T-cell (primary cell): ENCODE results near the gene CST9. TPM values are rescaled to one million over a fixed set of nuclear protein-coding genes. Genes with fewer than 3 reads are reported as not detected.

Experiments
- ATAC-seq, 4 experiments: fragments of 200-7000 bp in 3 of 4; fragments of 150-1000 bp in 1 of 4; cut with Tn5 transposase; replicated peaks in 1 of 4; 1 replicate in 3 of 4; 2 replicates in 1 of 4; pipeline ENCODE4 v1.10.0; 2021; ENCODE audit warnings: moderate library complexity in 3 of 4, mild to moderate bottlenecking in 2 of 4, moderate number of reproducible peaks in 1 of 4
- CTCF ChIA-PET, 2 donors: fragments of 300-600 bp; sonication (Branson Sonifier 250); formaldehyde crosslinking; loops; one replicate each; lab custom pipeline; 2022; ENCODE audit warnings: antibody characterized with exemption in 2 of 2; lab: Charles Lee
- POLR2A ChIA-PET, 2 donors: fragments of 300-600 bp; sonication (Branson Sonifier 250); formaldehyde crosslinking; loops; one replicate each; lab custom pipeline; 2022; ENCODE audit warnings: antibody characterized with exemption in 2 of 2; lab: Charles Lee
- DNase-seq, 35 experiments: peaks; one replicate each; pipeline versions ENCODE4 v3.0.0 to v3.0.0-alpha.2; 2013 to 2023
- H3K27ac ChIP-seq: one replicate; pipeline ENCODE4 v1.5.1; 2013; ENCODE audit warnings: low read length
- H3K27me3 ChIP-seq, 2 experiments: replicated peaks in 1 of 2; 1 replicate in 1 of 2; 2 replicates in 1 of 2; pipeline versions ENCODE4 v1.6.1 to v1.7.0; 2013; ENCODE audit warnings: low read length in 1 of 2, mixed read lengths in 1 of 2; ENCODE audit not compliant: control insufficient read depth in 2 of 2, insufficient read depth in 2 of 2; ENCODE audit errors: extremely low read depth in 1 of 2
- H3K36me3 ChIP-seq, 2 donors: 1 replicate in 1 of 2; 2 replicates in 1 of 2; pipeline versions ENCODE4 v1.6.1 to v1.7.0; 2013; ENCODE audit warnings: low read length in 1 of 2; ENCODE audit not compliant: control insufficient read depth in 2 of 2, insufficient read depth in 1 of 2; ENCODE audit errors: extremely low read depth in 1 of 2
- H3K4me1 ChIP-seq, 2 experiments: 1 replicate in 1 of 2; 2 replicates in 1 of 2; pipeline versions ENCODE4 v1.6.1 to v1.7.0; 2013; ENCODE audit warnings: low read length in 2 of 2, mixed read lengths in 1 of 2; ENCODE audit not compliant: insufficient read depth in 2 of 2, control insufficient read depth in 1 of 2; ENCODE audit errors: extremely low read depth in 1 of 2
- H3K4me3 ChIP-seq, 2 donors: 1 replicate in 1 of 2; 2 replicates in 1 of 2; pipeline versions ENCODE4 v1.5.1 to v1.7.0; 2013; ENCODE audit warnings: mild to moderate bottlenecking in 2 of 2, low read length in 1 of 2, moderate library complexity in 1 of 2; ENCODE audit not compliant: control insufficient read depth in 1 of 2; ENCODE audit errors: extremely low read depth in 1 of 2
- H3K9me3 ChIP-seq: 2 replicates; pipeline ENCODE4 v1.7.0; 2013
- H3K27ac Mint-ChIP-seq, 2 donors: one replicate each; pipeline ENCODE4 v1.8.0; 2020 to 2021; ENCODE audit warnings: mild to moderate bottlenecking in 2 of 2, mixed read lengths in 2 of 2
- H3K27me3 Mint-ChIP-seq, 2 donors: one replicate each; pipeline ENCODE4 v1.8.0; 2021 to 2022; ENCODE audit warnings: mixed read lengths in 2 of 2
- H3K36me3 Mint-ChIP-seq: one replicate; pipeline ENCODE4 v1.8.0; 2021; ENCODE audit warnings: mixed read lengths
- H3K4me1 Mint-ChIP-seq, 3 donors: one replicate each; pipeline ENCODE4 v1.8.0; 2020 to 2022; ENCODE audit warnings: mixed read lengths in 3 of 3, mild to moderate bottlenecking in 1 of 3
- H3K4me3 Mint-ChIP-seq, 3 donors: one replicate each; pipeline ENCODE4 v1.8.0; 2020 to 2022; ENCODE audit warnings: mild to moderate bottlenecking in 3 of 3, mixed read lengths in 3 of 3, moderate library complexity in 3 of 3
- H3K9me3 Mint-ChIP-seq, 3 donors: one replicate each; pipeline ENCODE4 v1.8.0; 2020 to 2022; ENCODE audit warnings: mixed read lengths in 3 of 3
- whole genome bisulfite sequencing: methylation state at CpG from one replicate; pipeline ENCODE4 v1.1.5; 2013; ENCODE audit warnings: missing lambda C conversion rate; ENCODE audit not compliant: insufficient coverage; 5-methylcytosine and 5-hydroxymethylcytosine counted together
- total RNA-seq, 35 experiments: library from RNA in 6 of 35; stranded (reverse) in 6 of 35; fragments of 120-200 nt in 1 of 35; gene quantifications; one replicate each; pipeline versions ENCODE4 v1.2.1 to v1.2.4 and lab custom pipeline; 2013 to 2026

The CST9 gene
- total RNA-seq, 5 donors from 2014 or later (not counting 1 experiment from before 2014, with no cell fraction given), result not detected

DNA sequence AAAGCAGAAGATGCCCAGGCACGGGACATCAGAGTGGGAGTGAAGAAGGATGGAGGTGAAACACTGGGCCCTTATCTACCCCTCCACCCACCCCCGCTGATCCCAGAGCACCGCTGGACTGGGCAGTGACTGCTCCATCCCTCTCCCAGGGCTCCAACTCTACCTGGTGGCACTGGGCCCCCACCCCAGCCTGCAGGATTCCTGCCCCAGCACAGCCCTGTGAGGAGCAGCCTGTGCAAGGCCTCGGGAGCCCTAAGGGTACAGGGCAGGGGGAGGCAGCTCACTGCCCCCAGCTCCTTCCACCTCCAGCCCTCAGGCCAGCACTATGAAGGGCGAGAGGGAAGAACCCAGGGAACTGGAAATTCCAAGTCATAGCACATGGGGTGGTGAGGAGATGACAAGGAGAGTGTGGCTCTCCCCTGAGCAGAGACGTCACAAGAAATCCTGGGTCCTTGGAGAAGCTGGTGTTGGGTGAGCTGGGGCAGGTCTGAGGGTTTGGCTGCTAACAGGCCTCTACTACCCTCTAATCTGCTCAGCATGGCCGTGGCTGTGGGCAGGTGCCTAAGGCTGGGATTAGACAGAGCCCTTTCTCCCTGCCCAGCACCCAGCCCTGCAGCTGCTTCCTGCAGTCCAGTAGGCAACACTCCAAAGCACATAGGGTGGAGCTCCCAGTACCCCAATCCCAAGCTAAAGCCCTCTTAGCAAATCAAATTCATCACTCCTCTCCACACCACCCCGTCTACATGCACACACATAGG, 28.5 kb upstream of the CST9 start:
- H3K9me3 Mint-ChIP-seq, result no peaks in the 10 kb centered on the region
- Histone ChIP-seq H3K4me1 (no peaks in the 10 kb centered on the region), H3K27ac (no peak overlapping the region), H3K9me3 (no peaks in the 10 kb centered on the region), H3K27me3 (peaks cover 0 to 30% of the 10 kb centered on the region in 2 experiments), H3K4me3 (no peak overlapping the region), H3K36me3 (no peaks in the 10 kb centered on the region)
- 68% methylated on average over 4 of the region's 8 CpGs for WGBS
- no peak overlapping the region for H3K4me3 Mint-ChIP-seq
- no peak for ATAC-seq
- no peak for DNase-seq
- no peaks in the 10 kb centered on the region for H3K36me3 Mint-ChIP-seq
- H3K27me3 Mint-ChIP-seq, result peaks cover 22 to 23% of the 10 kb centered on the region in 2 donors
- no peak overlapping the region for H3K27ac Mint-ChIP-seq
- POLR2A ChIA-PET, result interaction anchor here in 1 of 2 donors (0.5 kb wide), 1 partner anchor 513 kb away, joined by 4 read pairs; no protein-coding TSS in a partner anchor
- peaks cover 5 to 7% (median 6%) of the 10 kb centered on the region in 3 donors for H3K4me1 Mint-ChIP-seq
- CTCF ChIA-PET, result no interaction called here

GRCh38 chr20:23632711-23633573, 27.2 kb upstream of the CST9 start:
- H3K9me3 Mint-ChIP-seq, result no peaks in the 10 kb centered on the region
- H3K4me1 Mint-ChIP-seq, result peaks cover 5 to 7% (median 6%) of the 10 kb centered on the region in 3 donors
- peaks cover 14 to 23% of the 10 kb centered on the region in 2 donors for H3K27me3 Mint-ChIP-seq
- Histone ChIP-seq H3K9me3 (no peaks in the 10 kb centered on the region), H3K27ac (no peak overlapping the region), H3K36me3 (no peaks in the 10 kb centered on the region), H3K4me3 (no peak overlapping the region), H3K27me3 (peaks cover 0 to 30% of the 10 kb centered on the region in 2 experiments), H3K4me1 (no peaks in the 10 kb centered on the region)
- 85% methylated on average over 7 of the region's 8 CpGs for WGBS
- ChIA-PET CTCF (no interaction called here), POLR2A (no interaction called here)
- no peak overlapping the region for H3K4me3 Mint-ChIP-seq
- no peak overlapping the region for H3K27ac Mint-ChIP-seq
- H3K36me3 Mint-ChIP-seq, result no peaks in the 10 kb centered on the region
- ATAC-seq (no peak), DNase-seq (no peak)

DNA sequence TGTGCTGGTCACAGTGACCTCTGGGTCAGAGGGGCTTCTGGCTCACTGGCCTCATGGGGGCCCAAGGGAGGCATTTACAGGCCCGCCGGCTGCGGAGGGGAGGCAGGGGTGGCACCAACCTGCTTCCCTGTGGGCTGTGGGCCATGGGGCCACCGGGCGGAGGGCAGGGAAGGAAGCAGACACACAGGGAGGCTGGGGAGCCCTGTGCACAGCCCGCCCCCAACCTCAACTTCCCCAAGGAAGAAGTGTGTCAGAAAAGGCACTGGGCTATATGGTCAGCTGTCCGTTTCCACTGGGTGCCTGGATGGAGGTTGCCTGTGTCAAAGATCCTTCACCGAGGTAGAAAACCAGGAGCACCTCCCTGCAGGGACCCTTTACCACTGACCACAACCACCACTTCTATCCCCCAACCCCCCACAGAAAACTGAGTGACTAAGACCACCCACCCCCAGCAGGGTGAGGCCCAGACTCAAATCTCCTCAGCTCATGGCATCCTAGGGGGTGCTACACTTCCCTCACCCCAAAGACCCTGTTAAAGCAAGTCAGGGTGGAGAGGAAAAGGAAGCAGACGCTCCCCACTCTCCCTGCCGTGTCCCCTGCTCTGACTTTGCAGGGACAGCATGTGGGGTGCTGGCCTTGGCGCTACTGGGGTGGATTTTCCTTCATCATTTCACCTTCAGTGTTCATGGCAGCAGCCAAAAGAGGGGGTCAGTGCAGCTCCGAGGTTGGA, 26.4 kb upstream of the CST9 start:
- Histone ChIP-seq H3K4me3 (no peak overlapping the region), H3K27me3 (peaks cover 0 to 28% of the 10 kb centered on the region in 2 experiments), H3K27ac (no peak overlapping the region), H3K36me3 (no peaks in the 10 kb centered on the region), H3K4me1 (no peaks in the 10 kb centered on the region), H3K9me3 (no peaks in the 10 kb centered on the region)
- Mint-ChIP-seq H3K36me3 (no peaks in the 10 kb centered on the region), H3K27me3 (peaks cover 14 to 23% of the 10 kb centered on the region in 2 donors), H3K27ac (no peak overlapping the region), H3K4me1 (peaks cover 4 to 6% (median 6%) of the 10 kb centered on the region in 3 donors), H3K4me3 (no peak overlapping the region), H3K9me3 (no peaks in the 10 kb centered on the region)
- DNase-seq, result no peak
- POLR2A ChIA-PET, result no interaction called here
- WGBS, result 62% methylated on average over 8 of the region's 12 CpGs
- ATAC-seq, result no peak
- CTCF ChIA-PET, result no interaction called here

DNA sequence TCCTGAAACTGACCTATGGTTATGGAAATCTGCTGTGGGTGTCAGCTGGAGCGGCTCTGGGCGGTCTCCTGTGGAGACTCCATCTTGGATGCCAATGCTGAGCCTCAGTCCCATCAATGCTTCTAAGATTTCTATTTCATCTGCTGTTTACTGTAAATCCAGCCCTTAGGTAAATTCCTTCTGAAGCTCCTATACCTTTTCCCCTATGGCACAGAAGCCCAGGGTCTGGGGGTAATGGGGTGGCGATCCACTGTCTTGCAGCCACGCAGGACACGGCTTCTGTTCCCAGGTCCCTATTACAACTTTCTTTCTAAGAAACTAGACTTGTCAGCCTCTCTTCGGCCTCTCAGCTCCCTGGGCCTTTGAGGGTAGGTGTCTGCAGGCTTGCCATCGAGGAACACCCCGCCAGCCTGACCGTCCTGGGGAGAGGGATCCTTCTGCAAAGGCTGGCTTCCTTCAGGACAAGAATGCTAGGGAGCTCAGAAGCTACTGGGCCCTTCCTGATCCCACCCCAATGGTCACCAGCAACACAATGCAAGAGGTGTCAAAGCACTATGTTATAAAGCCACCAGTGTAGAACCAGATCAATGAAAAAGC, 25.6 kb upstream of the CST9 start:
- Histone ChIP-seq H3K27me3 (peaks cover 0 to 23% of the 10 kb centered on the region in 2 experiments), H3K4me1 (no peaks in the 10 kb centered on the region), H3K27ac (no peak overlapping the region), H3K4me3 (no peak overlapping the region), H3K9me3 (no peaks in the 10 kb centered on the region), H3K36me3 (no peaks in the 10 kb centered on the region)
- Mint-ChIP-seq H3K27me3 (peaks cover 6 to 15% of the 10 kb centered on the region in 2 donors), H3K36me3 (no peaks in the 10 kb centered on the region), H3K9me3 (no peaks in the 10 kb centered on the region), H3K4me1 (no peaks in the 10 kb centered on the region), H3K4me3 (no peak overlapping the region), H3K27ac (no peak overlapping the region)
- ChIA-PET CTCF (no interaction called here), POLR2A (no interaction called here)
- no peak for DNase-seq
- no peak for ATAC-seq
- WGBS, result 87% methylated on average over 3 of the region's 9 CpGs

DNA sequence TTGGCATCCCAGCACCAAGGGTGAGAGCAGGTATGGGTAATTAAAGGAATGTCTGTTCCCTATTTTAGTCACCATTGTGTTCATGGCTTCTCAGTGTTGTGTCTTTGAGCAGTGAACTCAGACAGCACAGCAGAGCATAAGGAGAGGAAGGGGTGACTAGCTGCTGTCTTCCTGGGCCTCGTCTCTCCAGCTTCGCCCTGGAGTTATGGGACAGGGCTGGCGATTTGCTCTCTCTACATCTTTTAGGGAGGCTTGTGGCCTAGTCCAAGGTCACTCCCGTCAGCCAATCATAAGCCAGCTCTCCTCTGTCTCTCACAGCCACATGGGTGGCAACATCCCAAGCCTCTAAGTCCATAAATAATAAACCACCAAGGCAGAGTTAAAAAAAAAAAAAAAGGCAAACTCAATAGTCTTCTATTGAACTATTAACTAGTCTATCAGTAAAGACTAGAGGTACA, 24.7 kb upstream of the CST9 start:
- POLR2A ChIA-PET, result no interaction called here
- H3K36me3 ChIP-seq, result no peaks in the 10 kb centered on the region

More for the DNA sequence above, 24.7 kb upstream of the CST9 start:
- no peaks in the 10 kb centered on the region for H3K4me1 Mint-ChIP-seq
- no peak overlapping the region for H3K27ac ChIP-seq
- no peak overlapping the region for H3K4me3 ChIP-seq
- no peaks in the 10 kb centered on the region for H3K9me3 Mint-ChIP-seq
- DNase-seq (no peak), ATAC-seq (no peak)
- H3K36me3 Mint-ChIP-seq, result no peaks in the 10 kb centered on the region
- H3K27ac Mint-ChIP-seq, result no peak overlapping the region
- CTCF ChIA-PET, result no interaction called here
- H3K4me1 ChIP-seq, result no peaks in the 10 kb centered on the region
- H3K27me3 Mint-ChIP-seq, result peaks cover 5 to 6% of the 10 kb centered on the region in 2 donors
- 83% methylated on average over 2 of the region's 4 CpGs for WGBS
- no peak overlapping the region for H3K4me3 Mint-ChIP-seq
- H3K9me3 ChIP-seq, result no peaks in the 10 kb centered on the region
- peaks cover 0 to 21% of the 10 kb centered on the region in 2 experiments for H3K27me3 ChIP-seq
